HEK293 (cell line): ENCODE data around the gene USP36.

Experiments
- CTCF ChIP-seq: fragments of 450-650 bp; formaldehyde crosslinking; IDR thresholded peaks from 2 replicates; pipeline ENCODE4 v1.5.1; 2016; ENCODE audit warnings: missing biosample characterization, missing genetic modification characterization
- TCF7L2 ChIP-seq: IDR thresholded peaks from 2 replicates; pipeline ENCODE4 v1.6.1; 2011; ENCODE audit warnings: low read depth, mild to moderate bottlenecking, inconsistent platforms, low read length, moderate library complexity, borderline replicate concordance
- ZBTB11 ChIP-seq: fragments of 450-650 bp; formaldehyde crosslinking; conservative IDR thresholded peaks from 2 replicates; pipeline ENCODE4 v1.5.1; 2016; ENCODE audit warnings: low read depth, missing biosample characterization, missing genetic modification characterization
- ZBTB17 ChIP-seq: fragments of 450-650 bp; formaldehyde crosslinking; IDR thresholded peaks from 2 replicates; pipeline ENCODE4 v1.5.1; 2016; ENCODE audit warnings: missing biosample characterization, missing genetic modification characterization
- ZNF274 ChIP-seq, 2 experiments: fragments of 200-500 bp in 1 of 2; fragments of 450-650 bp in 1 of 2; sonication (Bioruptor generic) in 1 of 2; formaldehyde crosslinking in 1 of 2; IDR thresholded peaks; 2 replicates each; pipeline versions ENCODE4 v1.5.1 to v1.6.1; 2014 to 2016; ENCODE audit warnings: borderline replicate concordance in 1 of 2, inconsistent platforms in 1 of 2, low read length in 1 of 2, missing biosample characterization in 1 of 2, missing genetic modification characterization in 1 of 2
- ZNF501 ChIP-seq: fragments of 450-650 bp; formaldehyde crosslinking; IDR thresholded peaks from 2 replicates; pipeline ENCODE4 v1.5.1; 2016; ENCODE audit warnings: missing biosample characterization, missing genetic modification characterization
- ZNF580 ChIP-seq: fragments of 450-650 bp; formaldehyde crosslinking; IDR thresholded peaks from 2 replicates; pipeline ENCODE4 v1.5.1; 2016; ENCODE audit warnings: missing biosample characterization, missing genetic modification characterization
- ZNF747 ChIP-seq: fragments of 450-650 bp; formaldehyde crosslinking; IDR thresholded peaks from 2 replicates; pipeline ENCODE4 v1.5.1; 2016; ENCODE audit warnings: missing biosample characterization, missing genetic modification characterization
- ZNF776 ChIP-seq: fragments of 450-650 bp; formaldehyde crosslinking; IDR thresholded peaks from 2 replicates; pipeline ENCODE4 v1.5.0; 2017; ENCODE audit warnings: missing biosample characterization, missing genetic modification characterization, borderline replicate concordance
- ZSCAN4 ChIP-seq: fragments of 450-650 bp; formaldehyde crosslinking; IDR thresholded peaks from 2 replicates; pipeline ENCODE4 v1.5.1; 2017; ENCODE audit warnings: missing biosample characterization, missing genetic modification characterization

- TF ChIP-seq ZNF501 (tag by site-specific recombination), result no peak
- TF ChIP-seq ZNF274 (IDR thresholded peaks at IDR 0.05; ENCODE audit: low read length), result no peak
- no peak for TF ChIP-seq ZNF274 (tag by site-specific recombination; IDR thresholded peaks at IDR 0.05; ENCODE audit: borderline replicate concordance)
- no peak for TF ChIP-seq ZNF580 (tag by site-specific recombination)
- TF ChIP-seq ZBTB17 (tag by site-specific recombination), result no peak
- TF ChIP-seq CTCF, result no peak
- TF ChIP-seq TCF7L2, result no peak
- no peak for TF ChIP-seq ZSCAN4 (tag by site-specific recombination)
- no peak for TF ChIP-seq ZBTB11
- no peak for TF ChIP-seq ZNF776
- no peak for TF ChIP-seq ZNF747
Observed at GRCh38 chr17:78828470-78829185, 12.0 kb downstream of the USP36 start.
